ENCODE measurements around the gene PCDHA2. TPM values are rescaled to one million over a fixed set of nuclear protein-coding genes. Genes with fewer than 3 reads are reported as not detected.
"Not testable (repeated sequence)": the region's sequence is repeated elsewhere in the genome, so short reads cannot be mapped to it uniquely, and the experiment has no call there.

PCDHA2 gene
- total and polyA plus RNA-seq, 2 of the 4 experiments (the other 2 are of a cell fraction) = not detected

- H3K27me3 ChIP-seq (ENCODE audit: control insufficient read depth, insufficient read depth, low read length); H3K9me3 ChIP-seq (ENCODE audit: control insufficient read depth, insufficient read depth, low read length); H3K4me2 ChIP-seq (ENCODE audit: low read depth, low read length); H4K91ac ChIP-seq (ENCODE audit: insufficient read depth, low read depth, low read length); H3K4me1 ChIP-seq (ENCODE audit: control insufficient read depth, insufficient read depth, low read length); POLR2A ChIA-PET (ENCODE audit: unreplicated experiment); H2BK120ac ChIP-seq (ENCODE audit: low read depth, low read length); H4K5ac ChIP-seq (ENCODE audit: low read depth, low read length); H3K18ac ChIP-seq (ENCODE audit: low read depth, low read length); H3K36me3 ChIP-seq (ENCODE audit: control insufficient read depth, insufficient read depth, low read length); H3K14ac ChIP-seq (replicated peaks; ENCODE audit: low read depth, low read length); CTCF ChIA-PET; H3K9ac ChIP-seq (ENCODE audit: low read depth, low read length); H4K8ac ChIP-seq (ENCODE audit: low read depth in 2 of 2, low read length in 2 of 2); H2AK9ac ChIP-seq (replicated peaks; ENCODE audit: low read depth, low read length, poor library complexity); in situ Hi-C loops (cut with MboI; ENCODE audit: low sequenced_read_pairs); H2AK5ac ChIP-seq (ENCODE audit: low read depth, low read length); ATAC-seq (ENCODE audit: low read depth); H3K9me1 ChIP-seq (ENCODE audit: insufficient read depth, low read length); H4K20me1 ChIP-seq (ENCODE audit: insufficient read depth, low read length); H3K4ac ChIP-seq (ENCODE audit: low read depth, low read length); H3K79me1 ChIP-seq (ENCODE audit: low read depth in 1 of 2, low read length in 2 of 2); H3K23ac ChIP-seq (ENCODE audit: low read depth, low read length); DNase-seq; H2AFZ ChIP-seq (replicated peaks; ENCODE audit: low read length, poor library complexity); H3K56ac ChIP-seq (ENCODE audit: extremely low read depth, insufficient read depth, low read length); H2BK20ac ChIP-seq (ENCODE audit: low read depth, low read length); dilution Hi-C loops (cut with HindIII; ENCODE audit: low sequenced_read_pairs, unreplicated experiment); H3K27ac ChIP-seq (ENCODE audit: insufficient read depth, low read length); H3K4me3 ChIP-seq (ENCODE audit: insufficient read depth, low read depth, low read length); BruUV-seq (replicated peaks); H2BK5ac ChIP-seq (ENCODE audit: low read depth, low read length, poor library complexity, severe bottlenecking); intact Hi-C loops (cut with micrococcal nuclease); H2BK15ac ChIP-seq (ENCODE audit: low read depth, low read length): not testable (repeated sequence)
- WGBS, 2 experiments (ENCODE audit: extremely low coverage in 2 of 2, insufficient read length in 1 of 2) = 46% methylated on average over 49 of the region's 106 CpGs; no CpG with 5 or more reads in 1 of the 2 experiments
Observed at GRCh38 chr5:140829511-140830501, 35.2 kb downstream of the PCDHA2 start.

Data from IMR-90 (cell line).